GM23338 (cell line): ENCODE data around the gene ZYG11A. TPM values are rescaled to one million over a fixed set of nuclear protein-coding genes. Genes with fewer than 3 reads are reported as not detected.
"Not testable (repeated sequence)": the region's sequence is repeated elsewhere in the genome, so short reads cannot be mapped to it uniquely, and the experiment has no call there.

Experiments used
- ATAC-seq: fragments of 200-7000 bp; cut with Tn5 transposase; 3 replicates; pipeline ENCODE4 v1.9.1; 2020
- DNase-seq: peaks from one replicate; pipeline ENCODE4 v3.0.0-alpha.2; 2015; ENCODE audit warnings: low spot score
- H2AFZ ChIP-seq: fragments of 200-600 bp; sonication (generic); 2 replicates; pipeline ENCODE4 v1.8.0; 2016; ENCODE audit warnings: antibody characterized with exemption, mild to moderate bottlenecking, moderate library complexity
- H3F3A ChIP-seq: fragments of 200-600 bp; sonication (generic); replicated peaks from 2 replicates; pipeline ENCODE4 v1.8.0; 2017; ENCODE audit warnings: antibody characterized with exemption, mixed run types, low read depth
- H3K27ac ChIP-seq: fragments of 200-600 bp; sonication (generic); 2 replicates; pipeline ENCODE4 v1.6.1; 2016; ENCODE audit warnings: low read depth
- H3K27me3 ChIP-seq: fragments of 200-600 bp; sonication (generic); 2 replicates; pipeline ENCODE4 v1.8.0; 2016; ENCODE audit warnings: mild to moderate bottlenecking, mixed run types, moderate library complexity; ENCODE audit not compliant: insufficient read depth
- H3K36me3 ChIP-seq: fragments of 200-600 bp; sonication (generic); 2 replicates; pipeline ENCODE4 v1.8.0; 2016; ENCODE audit warnings: mild to moderate bottlenecking; ENCODE audit not compliant: insufficient read depth
- H3K4me1 ChIP-seq: fragments of 200-600 bp; sonication (generic); 2 replicates; pipeline ENCODE4 v1.8.0; 2016; ENCODE audit warnings: mild to moderate bottlenecking, moderate library complexity; ENCODE audit not compliant: insufficient read depth
- H3K4me2 ChIP-seq: fragments of 200-600 bp; sonication (generic); 2 replicates; pipeline ENCODE4 v1.7.1; 2017; ENCODE audit warnings: mixed run types
- H3K4me3 ChIP-seq: fragments of 200-600 bp; sonication (generic); 2 replicates; pipeline ENCODE4 v1.6.1; 2016; ENCODE audit warnings: mixed run types
- H3K79me2 ChIP-seq: fragments of 200-600 bp; sonication (generic); replicated peaks from 2 replicates; pipeline ENCODE4 v1.8.0; 2017; ENCODE audit warnings: mild to moderate bottlenecking; ENCODE audit not compliant: insufficient read depth
- H3K9me2 ChIP-seq: fragments of 200-600 bp; sonication (generic); 2 replicates; pipeline ENCODE4 v1.8.0; 2017; ENCODE audit not compliant: insufficient read depth
- H4K20me1 ChIP-seq: fragments of 200-600 bp; sonication (generic); replicated peaks from 2 replicates; pipeline ENCODE4 v1.8.0; 2017; ENCODE audit warnings: mild to moderate bottlenecking; ENCODE audit not compliant: insufficient read depth
- H3K27ac Mint-ChIP-seq: 2 replicates; pipeline ENCODE4 v1.8.0; 2020; ENCODE audit warnings: inconsistent platforms, mild to moderate bottlenecking, moderate library complexity, mixed read lengths
- H3K27me3 Mint-ChIP-seq: 3 replicates; pipeline ENCODE4 v1.8.0; 2022; ENCODE audit warnings: low read depth, mild to moderate bottlenecking, moderate library complexity, mixed read lengths, inconsistent platforms; ENCODE audit not compliant: insufficient read depth, poor library complexity
- H3K36me3 Mint-ChIP-seq: 3 replicates; pipeline ENCODE4 v1.8.0; 2021; ENCODE audit warnings: low read depth, mild to moderate bottlenecking, inconsistent platforms, moderate library complexity, mixed read lengths
- H3K4me1 Mint-ChIP-seq: 3 replicates; pipeline ENCODE4 v1.8.0; 2020; ENCODE audit warnings: mild to moderate bottlenecking, inconsistent platforms, mixed read lengths
- H3K4me3 Mint-ChIP-seq: 3 replicates; pipeline ENCODE4 v1.8.0; 2021; ENCODE audit warnings: moderate library complexity, mild to moderate bottlenecking, inconsistent platforms, mixed read lengths
- H3K9me3 Mint-ChIP-seq: 3 replicates; pipeline ENCODE4 v1.8.0; 2020; ENCODE audit warnings: moderate library complexity, mild to moderate bottlenecking, inconsistent platforms, mixed read lengths
- CREB1 ChIP-seq: fragments of 250-450 bp; sonication (Bioruptor Pico); IDR thresholded peaks from 2 replicates; pipeline ENCODE4 v1.5.0; 2020; ENCODE audit warnings: low read depth, mild to moderate bottlenecking, moderate library complexity
- EZH2 ChIP-seq: fragments of 200-600 bp; sonication (generic); IDR thresholded peaks from one replicate; pipeline ENCODE4 v1.8.0; 2017; ENCODE audit warnings: antibody characterized with exemption, mild to moderate bottlenecking, low read depth; ENCODE audit not compliant: unreplicated experiment
- EZH2phosphoT487 ChIP-seq: fragments of 200-600 bp; sonication (generic); IDR thresholded peaks from one replicate; pipeline ENCODE4 v1.8.1; 2018; ENCODE audit warnings: antibody characterized with exemption; ENCODE audit not compliant: unreplicated experiment
- NANOG ChIP-seq: IDR thresholded peaks from 2 replicates; pipeline ENCODE4 v1.6.1; 2016; ENCODE audit warnings: antibody characterized with exemption, borderline replicate concordance
- REST ChIP-seq: IDR thresholded peaks from one replicate; pipeline ENCODE4 v1.6.1; 2018; ENCODE audit warnings: antibody characterized with exemption; ENCODE audit not compliant: unreplicated experiment
- ZNF462 ChIP-seq: fragments of 250-450 bp; sonication (Bioruptor Pico); IDR thresholded peaks from 2 replicates; pipeline ENCODE4 v1.5.0; 2020; ENCODE audit warnings: mild to moderate bottlenecking, moderate library complexity
- long read RNA-seq: library from polyadenylated mRNA; unstranded; transcript quantifications from one replicate; pipeline ENCODE4 v2.0.0, GENCODE V29; 2020; ENCODE audit not compliant: unreplicated experiment
- polyA plus RNA-seq: library from polyadenylated mRNA; unstranded; fragments of >200 nt; fragmentation: Nextera tagmentation; extraction: Ambion mirVana; gene quantifications from 2 replicates; pipeline ENCODE4 v1.2.1, GENCODE V29; 2016
- total RNA-seq: library from RNA; depleted of rRNA; stranded (reverse); fragments of >200 nt; shearing (Covaris generic); gene quantifications from 2 replicates; pipeline ENCODE4 v1.2.3, GENCODE V29; 2014; rRNA removed

ZYG11A gene
- total RNA-seq = 4.3 and 4.8 TPM in 2 replicates
- 0.94 and 1.3 TPM in 2 replicates for polyA plus RNA-seq
- long read RNA-seq = 0 reads

GRCh38 chr1:52842643-52843310 lies at the start of gene ZYG11A:
Gene ZYG11A, plus strand, starts transcription at chr1:52842760. Its CDS starts 124 bp downstream, at chr1:52842884.
- Histone ChIP-seq H3K4me3 (peak within 1 kb of the TSS; percentile 79), H3K4me1 (no peaks in the 10 kb centered on the region), H3K9me2 (no peaks in the 10 kb centered on the region), H3F3A (peaks cover 5% of the 10 kb centered on the region; the same call in 1 of the 2 replicates), H3K4me2 (peak within 1 kb of the TSS; percentile 92), H3K27me3 (peaks cover 46% of the 10 kb centered on the region), H3K36me3 (no peaks in the 10 kb centered on the region), H4K20me1 (no peaks in the 10 kb centered on the region), H2AFZ (peak within 1 kb of the TSS; percentile 99), H3K79me2 (peaks cover 15% of the 10 kb centered on the region; the same call in 1 of the 2 replicates), H3K27ac (no peak within 1 kb of the TSS)
- DNase-seq (peak; percentile 93), ATAC-seq (peak; percentile 84)
- H3K9me3 Mint-ChIP-seq = no peaks in the 10 kb centered on the region
- peak within 1 kb of the TSS; percentile 68 for H3K4me3 Mint-ChIP-seq
- H3K4me1 Mint-ChIP-seq = no peaks in the 10 kb centered on the region
- H3K27ac Mint-ChIP-seq = no peak within 1 kb of the TSS
- H3K36me3 Mint-ChIP-seq = no peaks in the 10 kb centered on the region
- peaks cover 41% of the 10 kb centered on the region for H3K27me3 Mint-ChIP-seq
- no peak for TF ChIP-seq EZH2phosphoT487
- peak; percentile 63 for TF ChIP-seq CREB1 (CRISPR knock-in tag)
- TF ChIP-seq NANOG = no peak

GRCh38 chr1:52793717-52794116 lies 48.8 kb upstream of the ZYG11A start:
- H3K4me1 Mint-ChIP-seq, H3F3A ChIP-seq, H3K36me3 Mint-ChIP-seq, H3K4me3 Mint-ChIP-seq, H2AFZ ChIP-seq, H3K79me2 ChIP-seq, DNase-seq, H3K9me2 ChIP-seq, H3K36me3 ChIP-seq, H4K20me1 ChIP-seq, H3K27me3 Mint-ChIP-seq, H3K4me2 ChIP-seq, ATAC-seq, H3K4me1 ChIP-seq, H3K27ac ChIP-seq, H3K4me3 ChIP-seq, H3K27ac Mint-ChIP-seq, H3K27me3 ChIP-seq, H3K9me3 Mint-ChIP-seq: not testable (repeated sequence)

GRCh38 chr1:52795464-52795863 lies 47.1 kb upstream of the ZYG11A start:
- no peaks in the 10 kb centered on the region for H3K9me2 ChIP-seq
- Mint-ChIP-seq H3K9me3 (no peaks in the 10 kb centered on the region), H3K27me3 (no peaks in the 10 kb centered on the region), H3K4me1 (no peaks in the 10 kb centered on the region), H3K27ac (no peak overlapping the region), H3K36me3 (peaks cover 5% of the 10 kb centered on the region), H3K4me3 (no peak overlapping the region)
- H3K79me2 ChIP-seq = no peaks in the 10 kb centered on the region
- H3K4me3 ChIP-seq = no peak overlapping the region
- no peaks in the 10 kb centered on the region for H3K27me3 ChIP-seq
- no peak for DNase-seq
- no peak for ATAC-seq
- no peak overlapping the region for H2AFZ ChIP-seq
- H3K4me2 ChIP-seq = no peak overlapping the region
- H3K27ac ChIP-seq = no peak overlapping the region
- no peaks in the 10 kb centered on the region for H3K4me1 ChIP-seq
- no peaks in the 10 kb centered on the region for H3K36me3 ChIP-seq
- H3F3A ChIP-seq = peaks cover 7% of the 10 kb centered on the region; the same call in 1 of the 2 replicates
- H4K20me1 ChIP-seq = 0 out of 2 replicates have a peak, but pooled peaks cover 2% of the 10 kb centered on the region
- TF ChIP-seq EZH2phosphoT487 (no peak), EZH2 (no peak), ZNF462 (CRISPR knock-in tag) (no peak), REST (no peak)
